SK-N-MC (cell line): ENCODE results near the gene SORBS2.

Experiments used
- EZH2 ChIP-seq: fragments of 200-600 bp; sonication (generic); IDR thresholded peaks from one replicate; pipeline ENCODE4 v1.6.1; 2017; ENCODE audit warnings: antibody characterized with exemption
- FOXP2 ChIP-seq: optimal IDR thresholded peaks from 2 replicates; pipeline ENCODE3; 2011; ENCODE audit warnings: mild to moderate bottlenecking, moderate library complexity; ENCODE audit not compliant: insufficient read depth; ENCODE audit errors: extremely low read length, control extremely low read depth
- POLR2AphosphoS5 ChIP-seq: IDR thresholded peaks from 2 replicates; pipeline ENCODE4 v1.6.1; 2012; ENCODE audit warnings: mild to moderate bottlenecking, low read depth, low read length, borderline replicate concordance

- TF ChIP-seq EZH2 (no peak), POLR2AphosphoS5 (no peak), FOXP2 (no peak)
Measured at GRCh38 chr4:185542626-185543315, 269.2 kb downstream of the SORBS2 start.
